Liver (tissue), 9 donors: ENCODE measurements around the gene NR6A1. TPM values are rescaled to one million over a fixed set of nuclear protein-coding genes. Genes with fewer than 3 reads are reported as not detected.

Source experiments
- DNase-seq: peaks from one replicate; pipeline ENCODE4 v3.0.0-alpha.2; 2017; ENCODE audit warnings: low spot score
- H3K27ac ChIP-seq, 2 donors: one replicate each; pipeline ENCODE4 v1.7.0; 2013; ENCODE audit warnings: inconsistent platforms in 2 of 2, low read length in 2 of 2, control low read depth in 1 of 2, low read depth in 1 of 2, mild to moderate bottlenecking in 1 of 2
- H3K27me3 ChIP-seq, 4 donors: one replicate each; pipeline versions ENCODE4 v1.6.1 to v1.7.0; 2013; ENCODE audit warnings: low read length in 3 of 4, inconsistent platforms in 1 of 4, mild to moderate bottlenecking in 1 of 4, moderate library complexity in 1 of 4; ENCODE audit not compliant: control insufficient read depth in 4 of 4, insufficient read depth in 4 of 4
- H3K36me3 ChIP-seq, 4 donors: one replicate each; pipeline versions ENCODE4 v1.6.1 to v1.7.0; 2013; ENCODE audit warnings: low read length in 3 of 4, mild to moderate bottlenecking in 3 of 4, low read depth in 1 of 4, moderate library complexity in 1 of 4; ENCODE audit not compliant: control insufficient read depth in 4 of 4, insufficient read depth in 3 of 4
- H3K4me1 ChIP-seq, 4 donors: one replicate each; pipeline versions ENCODE4 v1.6.1 to v1.7.0; 2013; ENCODE audit warnings: low read length in 3 of 4, mild to moderate bottlenecking in 3 of 4, moderate library complexity in 1 of 4; ENCODE audit not compliant: control insufficient read depth in 4 of 4, insufficient read depth in 4 of 4
- H3K4me3 ChIP-seq, 3 donors: one replicate each; pipeline versions ENCODE4 v1.6.1 to v1.7.0; 2013; ENCODE audit warnings: low read length in 3 of 3, control low read depth in 1 of 3, low read depth in 1 of 3, mild to moderate bottlenecking in 1 of 3
- H3K9ac ChIP-seq, 2 donors: one replicate each; pipeline ENCODE4 v1.7.0; 2013; ENCODE audit warnings: low read length in 2 of 2, mild to moderate bottlenecking in 2 of 2, moderate library complexity in 2 of 2, control low read depth in 1 of 2, low read depth in 1 of 2
- H3K9me3 ChIP-seq, 4 donors: one replicate each; pipeline versions ENCODE4 v1.6.1 to v1.7.0; 2013; ENCODE audit warnings: low read length in 3 of 4; ENCODE audit not compliant: control insufficient read depth in 4 of 4
- ATF3 ChIP-seq: IDR thresholded peaks from 2 replicates; pipeline ENCODE4 v1.6.1; 2016; ENCODE audit warnings: antibody characterized with exemption
- CTCF ChIP-seq: fragments of 150-350 bp; IDR thresholded peaks from 2 replicates; pipeline ENCODE4 v1.5.1; 2017; ENCODE audit warnings: improper control_type of control experiment, low read depth, low read length; ENCODE audit not compliant: missing input control
- EGR1 ChIP-seq, 2 donors: IDR thresholded peaks; 2 replicates each; pipeline ENCODE4 v1.6.1; 2016 to 2018; ENCODE audit warnings: antibody characterized with exemption in 2 of 2, low read depth in 2 of 2
- FOXA1 ChIP-seq: IDR thresholded peaks from 2 replicates; pipeline ENCODE4 v1.6.1; 2016; ENCODE audit warnings: antibody characterized with exemption
- FOXA2 ChIP-seq: IDR thresholded peaks from 2 replicates; pipeline ENCODE4 v1.6.1; 2016; ENCODE audit warnings: antibody characterized with exemption
- GABPA ChIP-seq, 2 donors: IDR thresholded peaks in 1 of 2; conservative IDR thresholded peaks in 1 of 2; 2 replicates each; pipeline ENCODE4 v1.6.1; 2016; ENCODE audit warnings: antibody characterized with exemption in 2 of 2, mild to moderate bottlenecking in 1 of 2, moderate library complexity in 1 of 2
- HNF4A ChIP-seq, 2 donors: conservative IDR thresholded peaks; 2 replicates each; pipeline ENCODE4 v1.6.1; 2016; ENCODE audit warnings: antibody characterized with exemption in 2 of 2, mild to moderate bottlenecking in 2 of 2
- HNF4G ChIP-seq: IDR thresholded peaks from 2 replicates; pipeline ENCODE4 v1.6.1; 2016; ENCODE audit warnings: antibody characterized with exemption
- JUND ChIP-seq, 2 donors: IDR thresholded peaks; 2 replicates each; pipeline ENCODE4 v1.6.1; 2016; ENCODE audit warnings: antibody characterized with exemption in 2 of 2
- MAX ChIP-seq: IDR thresholded peaks from 2 replicates; pipeline ENCODE4 v1.6.1; 2016; ENCODE audit warnings: antibody characterized with exemption
- RAD21 ChIP-seq, 2 donors: IDR thresholded peaks; 2 replicates each; pipeline ENCODE4 v1.6.1; 2016; ENCODE audit warnings: antibody characterized with exemption in 2 of 2, mild to moderate bottlenecking in 2 of 2
- REST ChIP-seq: IDR thresholded peaks from 2 replicates; pipeline ENCODE4 v1.6.1; 2016; ENCODE audit warnings: antibody characterized with exemption, mild to moderate bottlenecking
- RXRA ChIP-seq, 2 donors: IDR thresholded peaks; 2 replicates each; pipeline ENCODE4 v1.6.1; 2017 to 2018; ENCODE audit warnings: antibody characterized with exemption in 2 of 2, mild to moderate bottlenecking in 1 of 2
- SP1 ChIP-seq: IDR thresholded peaks from 2 replicates; pipeline ENCODE4 v1.6.1; 2018; ENCODE audit warnings: antibody characterized with exemption, mild to moderate bottlenecking
- TAF1 ChIP-seq: conservative IDR thresholded peaks from 2 replicates; pipeline ENCODE4 v1.6.1; 2016; ENCODE audit warnings: antibody characterized with exemption, mild to moderate bottlenecking
- ZBTB33 ChIP-seq: IDR thresholded peaks from 2 replicates; pipeline ENCODE4 v1.6.1; 2016; ENCODE audit warnings: antibody characterized with exemption
- WGBS: extraction: QIAGEN DNeasy Blood & Tissue Kit; methylation state at CpG from one replicate; pipeline ENCODE4 v1.1.7; 2013; 5-methylcytosine and 5-hydroxymethylcytosine counted together
- polyA plus RNA-seq, 2 donors: library from polyadenylated mRNA; stranded (reverse) in 1 of 2; unstranded in 1 of 2; fragments of 200-250 nt in 1 of 2; fragments of >200 nt in 1 of 2; fragmentation: Nextera tagmentation in 1 of 2; extraction: Ambion mirVana in 1 of 2; gene quantifications; one replicate each; pipeline versions ENCODE4 v1.2.1 to v1.2.3, GENCODE V29; 2013 to 2015
- total RNA-seq, 2 donors: library from RNA; depleted of rRNA; stranded (reverse); fragments of >200 nt; gene quantifications; one replicate each; pipeline ENCODE4 v1.2.3, GENCODE V29; 2014
- donor health status: healthy.
- donor health status: healthy.
- donor health status: healthy.
- donor health status: healthy.
- donor health status: healthy.

Gene NR6A1
- total and polyA plus RNA-seq, 4 donors, result 0.72 to 6.1 (median 2.1) TPM

- H3K9ac ChIP-seq, result no peak overlapping the region
- H3K4me3 ChIP-seq, result no peak overlapping the region
- H3K4me1 ChIP-seq, result peaks cover 0 to 4% (median 4%) of the 10 kb centered on the region in 4 donors
- H3K9me3 ChIP-seq, result no peaks in the 10 kb centered on the region
- WGBS, result 96% methylated on average over 3 of the region's 3 CpGs
- no peak overlapping the region for H3K27ac ChIP-seq
- DNase-seq, result no peak
- no peaks in the 10 kb centered on the region for H3K36me3 ChIP-seq
- H3K27me3 ChIP-seq, result peaks cover 0 to 1% (median 0%) of the 10 kb centered on the region in 4 donors
- TF ChIP-seq RXRA (IDR thresholded peaks at IDR 0.05), result no peak
- TF ChIP-seq JUND (IDR thresholded peaks at IDR 0.05), result no peak
- TF ChIP-seq ATF3, result no peak
- no peak for TF ChIP-seq ZBTB33
- TF ChIP-seq SP1, result no peak
- TF ChIP-seq HNF4G, result no peak
- TF ChIP-seq TAF1, result no peak
- TF ChIP-seq FOXA2, result no peak
- no peak for TF ChIP-seq RAD21 (IDR thresholded peaks at IDR 0.05)
Observed at GRCh38 chr9:124781967-124782660, 11.0 kb upstream of the NR6A1 start.

- Histone ChIP-seq H3K4me1 (peaks cover 0 to 11% (median 10%) of the 10 kb centered on the region in 4 donors), H3K36me3 (no peaks in the 10 kb centered on the region), H3K9me3 (no peaks in the 10 kb centered on the region), H3K9ac (no peak overlapping the region), H3K4me3 (no peak overlapping the region), H3K27me3 (peaks cover 0 to 1% (median 0%) of the 10 kb centered on the region in 4 donors), H3K27ac (no peak overlapping the region)
- no peak for DNase-seq
- 93% methylated on average over 4 of the region's 4 CpGs for WGBS
- TF ChIP-seq JUND (IDR thresholded peaks at IDR 0.05) (no peak), TAF1 (no peak)
Observed at GRCh38 chr9:124780757-124781151, 9.6 kb upstream of the NR6A1 start.

- no peaks in the 10 kb centered on the region for H3K36me3 ChIP-seq
- H3K4me3 ChIP-seq, result no peak overlapping the region
- H3K9me3 ChIP-seq, result no peaks in the 10 kb centered on the region
- H3K27me3 ChIP-seq, result peaks cover 0 to 1% (median 0%) of the 10 kb centered on the region in 4 donors
- WGBS, result 80% methylated on average over 14 of the region's 14 CpGs
- H3K9ac ChIP-seq, result no peak overlapping the region
- H3K4me1 ChIP-seq, result peaks cover 0 to 11% (median 10%) of the 10 kb centered on the region in 4 donors
- H3K27ac ChIP-seq, result no peak overlapping the region
- no peak for DNase-seq
- no peak for TF ChIP-seq REST
- no peak for TF ChIP-seq ZBTB33
- TF ChIP-seq HNF4G, result no peak
- no peak for TF ChIP-seq RAD21 (IDR thresholded peaks at IDR 0.05)
- no peak for TF ChIP-seq HNF4A (conservative IDR thresholded peaks at IDR 0.05)
- no peak for TF ChIP-seq FOXA2
- no peak for TF ChIP-seq MAX
- TF ChIP-seq EGR1 (IDR thresholded peaks at IDR 0.05; ENCODE audit: low read depth in 2 of 2), result no peak
- no peak for TF ChIP-seq CTCF
- TF ChIP-seq RXRA (IDR thresholded peaks at IDR 0.05), result no peak
- TF ChIP-seq GABPA (IDR thresholded peaks at IDR 0.05 in 1 of 2, conservative IDR thresholded peaks at IDR 0.05 in 1 of 2), result no peak
- no peak for TF ChIP-seq FOXA1
Observed at GRCh38 chr9:124780060-124780756, 9.1 kb upstream of the NR6A1 start.
